Endothelial cell of umbilical vein (primary cell): ENCODE results near the gene UST. TPM values are rescaled to one million over a fixed set of nuclear protein-coding genes. Genes with fewer than 3 reads are reported as not detected.

Experiments
- BruUV-seq: library from RNA; stranded (reverse); fragments of 400-500 nt; replicated peaks from 2 replicates; lab custom pipeline; 2021; lab: Mats Ljungman, UMichigan
- CTCF ChIA-PET: fragments of 300-600, 350-600 bp; sonication (Branson Sonifier 250); formaldehyde crosslinking; loops from one replicate; lab custom pipeline; 2021; ENCODE audit warnings: antibody characterized with exemption, inconsistent platforms; lab: Charles Lee
- POLR2A ChIA-PET: fragments of 300-600, 350-600 bp; sonication (Branson Sonifier 250); formaldehyde crosslinking; loops from one replicate; lab custom pipeline; 2021; ENCODE audit warnings: antibody characterized with exemption, inconsistent platforms; lab: Charles Lee
- DNase-seq: peaks from one replicate; pipeline ENCODE4 v3.0.0-alpha.2; 2011; ENCODE audit warnings: low read depth, low spot score
- FAIRE-seq: peaks from 2 replicates; lab custom pipeline; 2011; peaks lifted over from hg19 to GRCh38; lab: Jason Lieb, UNC
- H2AFZ ChIP-seq: 2 replicates; pipeline ENCODE4 v1.6.0; 2012; ENCODE audit warnings: low read depth, low read length, control low read depth, inconsistent platforms
- H3K27ac ChIP-seq: 2 replicates; pipeline ENCODE4 v1.5.1; 2011; ENCODE audit warnings: low read depth, mild to moderate bottlenecking, control low read depth, low read length, moderate library complexity; ENCODE audit not compliant: insufficient read depth
- H3K27me3 ChIP-seq, 2 experiments: 2 replicates each; pipeline versions ENCODE4 v1.6.0 to v1.6.1; 2011; ENCODE audit warnings: low read length in 2 of 2, mixed read lengths in 1 of 2; ENCODE audit not compliant: control insufficient read depth in 2 of 2, insufficient read depth in 2 of 2
- H3K36me3 ChIP-seq, 2 experiments: 2 replicates in 1 of 2; 3 replicates in 1 of 2; pipeline ENCODE4 v1.5.1; 2011; ENCODE audit warnings: low read length in 2 of 2, mild to moderate bottlenecking in 1 of 2, moderate library complexity in 1 of 2; ENCODE audit not compliant: control insufficient read depth in 2 of 2, insufficient read depth in 2 of 2; ENCODE audit errors: extremely low read depth in 1 of 2
- H3K4me1 ChIP-seq: 3 replicates; pipeline ENCODE4 v1.5.1; 2011; ENCODE audit warnings: mild to moderate bottlenecking, low read length; ENCODE audit not compliant: control insufficient read depth, insufficient read depth; ENCODE audit errors: extremely low read depth
- H3K4me2 ChIP-seq: 2 replicates; pipeline ENCODE4 v1.6.1; 2011; ENCODE audit warnings: low read length, control low read depth, mixed read lengths; ENCODE audit not compliant: insufficient read depth
- H3K4me3 ChIP-seq, 3 experiments: fragments of 200-600 bp in 1 of 3; sonication (generic), shearing (Covaris generic) in 1 of 3; replicated peaks in 1 of 3; 2 replicates each; pipeline ENCODE4 v1.5.1; 2011 to 2016; ENCODE audit warnings: control low read depth in 3 of 3, low read length in 3 of 3, mild to moderate bottlenecking in 2 of 3, inconsistent platforms in 1 of 3, low read depth in 1 of 3, moderate library complexity in 1 of 3; ENCODE audit not compliant: insufficient read depth in 1 of 3
- H3K79me2 ChIP-seq: 2 replicates; pipeline ENCODE4 v1.6.0; 2012; ENCODE audit warnings: low read length, inconsistent platforms; ENCODE audit not compliant: control insufficient read depth, insufficient read depth
- H3K9ac ChIP-seq: replicated peaks from 2 replicates; pipeline ENCODE3; 2011; ENCODE audit warnings: low read length, control low read depth; ENCODE audit not compliant: insufficient read depth; ENCODE audit errors: extremely low read depth
- H3K9me1 ChIP-seq: replicated peaks from 3 replicates; pipeline ENCODE4 v1.6.0; 2011; ENCODE audit warnings: mild to moderate bottlenecking, low read length; ENCODE audit not compliant: control insufficient read depth, insufficient read depth; ENCODE audit errors: extremely low read depth
- H3K9me3 ChIP-seq: replicated peaks from 2 replicates; pipeline ENCODE4 v1.5.1; 2012; ENCODE audit warnings: low read length, inconsistent platforms; ENCODE audit not compliant: control insufficient read depth, insufficient read depth
- H4K20me1 ChIP-seq: replicated peaks from 2 replicates; pipeline ENCODE3; 2011; ENCODE audit warnings: mild to moderate bottlenecking, low read length; ENCODE audit not compliant: control insufficient read depth, insufficient read depth; ENCODE audit errors: extremely low read depth
- EZH2 ChIP-seq: IDR thresholded peaks from 2 replicates; pipeline ENCODE4 v1.6.1; 2012; ENCODE audit warnings: borderline replicate concordance, low read depth, mild to moderate bottlenecking, moderate library complexity, low read length, inconsistent platforms; ENCODE audit not compliant: severe bottlenecking
- FOS ChIP-seq: IDR thresholded peaks from 2 replicates; pipeline ENCODE4 v1.6.1; 2011; ENCODE audit warnings: mild to moderate bottlenecking, low read length, moderate library complexity, borderline replicate concordance; ENCODE audit not compliant: insufficient read depth
- GATA2 ChIP-seq: IDR thresholded peaks from 2 replicates; pipeline ENCODE4 v1.7.0; 2011; ENCODE audit warnings: low read depth, mild to moderate bottlenecking, moderate library complexity, mixed read lengths, low read length; ENCODE audit not compliant: insufficient read length, insufficient read depth
- JUN ChIP-seq: IDR thresholded peaks from 2 replicates; pipeline ENCODE4 v1.6.1; 2011; ENCODE audit warnings: borderline replicate concordance, low read depth; ENCODE audit not compliant: insufficient read length, insufficient read depth
- MYC ChIP-seq: IDR thresholded peaks from one replicate; pipeline ENCODE4 v1.6.1; 2011; ENCODE audit warnings: mild to moderate bottlenecking, low read depth, low read length
- POLR2A ChIP-seq: IDR thresholded peaks from 2 replicates; pipeline ENCODE4 v1.6.1; 2012; ENCODE audit warnings: low read depth, mild to moderate bottlenecking, control low read depth, low read length
- POLR2AphosphoS5 ChIP-seq: IDR thresholded peaks from 2 replicates; pipeline ENCODE4 v1.6.1; 2012; ENCODE audit warnings: low read depth, mild to moderate bottlenecking, control low read depth, low read length, moderate library complexity; ENCODE audit not compliant: insufficient read depth
- dilution Hi-C: fragments of 300-500 bp; cut with MboI; formaldehyde crosslinking; loops from one replicate; pipeline ENCODE4 v1.15.0; 2019; ENCODE audit warnings: low sequenced_read_pairs; ENCODE audit not compliant: extremely low pct_ligation_motif_present
- intact Hi-C: fragments of 100-400 bp; cut with micrococcal nuclease; formaldehyde crosslinking; loops from one replicate; pipeline ENCODE4 v1.10.0; 2022
- polyA plus RNA-seq, 4 experiments: library from polyadenylated mRNA; depleted of rRNA in 3 of 4; stranded (reverse) in 3 of 4; unstranded in 1 of 4; fragments of >200 nt; gene quantifications; 2 replicates each; pipeline versions ENCODE4 v1.2.1 to v1.2.3, GENCODE V29; 2011 to 2012; ENCODE audit warnings: missing spikeins in 1 of 4
- total RNA-seq: library from RNA; stranded (reverse); gene quantifications from 2 replicates; pipeline ENCODE4 v1.2.3, GENCODE V29; 2021
- TF ChIP-seq, protein P1 (sequence below), 2 donors: IDR thresholded peaks; 1 replicate in 1 of 2; 2 replicates in 1 of 2; pipeline ENCODE4 v1.5.1; 2011; ENCODE audit warnings: low read length in 2 of 2, mild to moderate bottlenecking in 2 of 2, moderate library complexity in 2 of 2, control low read depth in 1 of 2, inconsistent platforms in 1 of 2, low read depth in 1 of 2; ENCODE audit not compliant: insufficient read depth in 1 of 2; ENCODE audit errors: extremely low read depth in 1 of 2
- TF ChIP-seq, protein P2 (sequence below): IDR thresholded peaks from 2 replicates; pipeline ENCODE4 v1.6.1; 2011; ENCODE audit not compliant: insufficient read depth, insufficient read length

UST gene
- total and polyA plus RNA-seq, 2 donors (not counting 3 experiments of a cell fraction or from before 2014, with no cell fraction given), result 0.26 to 0.84 TPM

DNA sequence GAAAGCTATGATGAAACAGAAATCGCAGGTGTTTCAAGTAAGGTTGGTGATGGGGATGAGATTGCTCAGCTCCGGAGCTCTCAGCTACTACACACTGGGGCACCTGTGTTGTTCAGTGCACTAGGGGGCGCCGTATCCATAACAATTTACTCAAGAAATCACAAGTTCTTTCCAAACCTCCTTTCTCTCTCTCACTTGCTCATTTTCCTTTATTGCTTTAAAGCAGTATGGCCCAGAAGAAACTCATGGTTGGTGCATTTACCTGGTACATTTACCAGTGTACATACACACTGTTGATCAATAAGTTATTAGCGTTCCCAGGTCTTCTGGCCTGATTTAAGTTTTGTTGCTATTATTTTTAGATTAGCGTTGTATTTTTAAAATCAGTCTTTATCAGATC, 335.5 kb downstream of the UST start:
- dilution Hi-C loops, result no loop called here
- FAIRE-seq (peak; percentile 67), DNase-seq (peak; percentile 62)
- H3K9me3 ChIP-seq, result no peaks in the 10 kb centered on the region
- no peaks in the 10 kb centered on the region for H3K4me1 ChIP-seq
- no peak overlapping the region for H2AFZ ChIP-seq
- no peaks in the 10 kb centered on the region for H3K36me3 ChIP-seq
- H3K9ac ChIP-seq, result no peak overlapping the region
- no peaks in the 10 kb centered on the region for H3K79me2 ChIP-seq
- peaks cover 18 to 25% of the 10 kb centered on the region in 2 experiments for H3K27me3 ChIP-seq
- POLR2A ChIA-PET, result no interaction called here
- H3K4me2 ChIP-seq, result no peak overlapping the region
- BruUV-seq, result no TSS peak
- TF ChIP-seq, protein P1, sequence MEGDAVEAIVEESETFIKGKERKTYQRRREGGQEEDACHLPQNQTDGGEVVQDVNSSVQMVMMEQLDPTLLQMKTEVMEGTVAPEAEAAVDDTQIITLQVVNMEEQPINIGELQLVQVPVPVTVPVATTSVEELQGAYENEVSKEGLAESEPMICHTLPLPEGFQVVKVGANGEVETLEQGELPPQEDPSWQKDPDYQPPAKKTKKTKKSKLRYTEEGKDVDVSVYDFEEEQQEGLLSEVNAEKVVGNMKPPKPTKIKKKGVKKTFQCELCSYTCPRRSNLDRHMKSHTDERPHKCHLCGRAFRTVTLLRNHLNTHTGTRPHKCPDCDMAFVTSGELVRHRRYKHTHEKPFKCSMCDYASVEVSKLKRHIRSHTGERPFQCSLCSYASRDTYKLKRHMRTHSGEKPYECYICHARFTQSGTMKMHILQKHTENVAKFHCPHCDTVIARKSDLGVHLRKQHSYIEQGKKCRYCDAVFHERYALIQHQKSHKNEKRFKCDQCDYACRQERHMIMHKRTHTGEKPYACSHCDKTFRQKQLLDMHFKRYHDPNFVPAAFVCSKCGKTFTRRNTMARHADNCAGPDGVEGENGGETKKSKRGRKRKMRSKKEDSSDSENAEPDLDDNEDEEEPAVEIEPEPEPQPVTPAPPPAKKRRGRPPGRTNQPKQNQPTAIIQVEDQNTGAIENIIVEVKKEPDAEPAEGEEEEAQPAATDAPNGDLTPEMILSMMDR (IDR thresholded peaks at IDR 0.05; ENCODE audit: extremely low read depth in 1 of 2, insufficient read depth in 1 of 2, low read depth in 1 of 2, low read length in 2 of 2), result peak; percentile 74 to 81
- TF ChIP-seq FOS, result no peak
- CTCF ChIA-PET, result interaction anchor here (0.5 to 4.3 kb wide), 36 partner anchors 9 to 504 kb away, joined by 3 to 204 read pairs (median 4); no protein-coding TSS in a partner anchor
- no peak overlapping the region for H3K27ac ChIP-seq
- H3K9me1 ChIP-seq, result no peaks in the 10 kb centered on the region
- no peak overlapping the region for H3K4me3 ChIP-seq
- no peaks in the 10 kb centered on the region for H4K20me1 ChIP-seq
- intact Hi-C loops, result loop anchor here (1.0 kb wide), 3 partner anchors 53 to 435 kb away; no protein-coding TSS in a partner anchor

DNA sequence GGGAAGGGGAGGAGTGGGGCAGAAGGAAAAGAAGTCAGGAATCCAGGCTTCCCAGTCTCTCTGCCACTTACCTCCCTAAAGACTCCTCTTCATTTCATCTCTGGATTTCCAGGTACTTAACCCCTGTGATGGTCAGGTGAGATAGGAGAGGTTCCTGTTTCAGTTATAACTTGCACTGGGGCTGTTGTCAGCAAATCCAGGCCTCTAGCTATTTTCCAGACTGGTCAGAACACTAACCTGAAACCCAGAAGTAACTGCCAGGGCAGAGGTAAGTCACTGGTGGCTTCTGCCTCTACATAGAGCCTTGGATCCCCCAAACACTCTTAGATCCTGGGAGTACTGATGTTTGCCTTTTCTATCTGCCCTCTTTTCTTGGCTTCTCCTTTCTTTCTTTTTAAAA, 337.2 kb downstream of the UST start:
- DNase-seq (no peak), FAIRE-seq (no peak)
- H3K4me2 ChIP-seq, result no peak overlapping the region
- ChIA-PET POLR2A (no interaction called here), CTCF (interaction anchor here (1.4 to 4.3 kb wide), 4 partner anchors 12 to 348 kb away, joined by 3 to 204 read pairs (median 4); no protein-coding TSS in a partner anchor)
- no peak overlapping the region for H3K4me3 ChIP-seq
- no peaks in the 10 kb centered on the region for H3K9me1 ChIP-seq
- H3K27me3 ChIP-seq, result peaks cover 18 to 28% of the 10 kb centered on the region in 2 experiments
- no peaks in the 10 kb centered on the region for H3K79me2 ChIP-seq
- no TSS peak for BruUV-seq
- intact Hi-C loops (no loop called here), dilution Hi-C loops (no loop called here)
- no peak overlapping the region for H3K27ac ChIP-seq
- no peak overlapping the region for H2AFZ ChIP-seq
- no peaks in the 10 kb centered on the region for H4K20me1 ChIP-seq
- H3K9ac ChIP-seq, result no peak overlapping the region
- no peaks in the 10 kb centered on the region for H3K9me3 ChIP-seq
- H3K36me3 ChIP-seq, result no peaks in the 10 kb centered on the region
- TF ChIP-seq POLR2A (no peak), MYC (no peak), POLR2AphosphoS5 (no peak), FOS (no peak), GATA2 (no peak), EZH2 (no peak), JUN (no peak)
- TF ChIP-seq, protein P2, sequence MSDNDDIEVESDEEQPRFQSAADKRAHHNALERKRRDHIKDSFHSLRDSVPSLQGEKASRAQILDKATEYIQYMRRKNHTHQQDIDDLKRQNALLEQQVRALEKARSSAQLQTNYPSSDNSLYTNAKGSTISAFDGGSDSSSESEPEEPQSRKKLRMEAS, result no peak
- TF ChIP-seq, protein P1 (IDR thresholded peaks at IDR 0.05; ENCODE audit: extremely low read depth in 1 of 2, insufficient read depth in 1 of 2, low read depth in 1 of 2, low read length in 2 of 2), result no peak
- no peaks in the 10 kb centered on the region for H3K4me1 ChIP-seq
